NCI-H2081 (cell line): ENCODE measurements around the gene PHACTR1.
"Not testable (repeated sequence)": the region's sequence is repeated elsewhere in the genome, so short reads cannot be mapped to it uniquely, and the experiment has no call there.

ENCODE experiments used
- DNase-seq, 2 experiments: peaks; one replicate each; lab custom pipeline; 2025; lab: John Stamatoyannopoulos, UW

The PHACTR1 gene

GRCh38 chr6:12749531-12750379 is 33.2 kb downstream of the PHACTR1 start:
- DNase-seq: peak; percentile 79 to 89

- DNase-seq: no peak
Observed at GRCh38 chr6:12750416-12750815, 33.8 kb downstream of the PHACTR1 start.

GRCh38 chr6:12751694-12752325 is 35.2 kb downstream of the PHACTR1 start:
- DNase-seq: no peak

GRCh38 chr6:12753036-12753435 is 36.5 kb downstream of the PHACTR1 start:
- no peak for DNase-seq

- no peak for DNase-seq
Observed at GRCh38 chr6:12760226-12760625, 43.7 kb downstream of the PHACTR1 start.

- DNase-seq: no peak
Observed at GRCh38 chr6:12760911-12761310, 44.3 kb downstream of the PHACTR1 start.

GRCh38 chr6:12761376-12762115 is 45.0 kb downstream of the PHACTR1 start:
- no peak for DNase-seq

- not testable (repeated sequence) for DNase-seq
Observed at GRCh38 chr6:12762731-12763434, 46.3 kb downstream of the PHACTR1 start.

- DNase-seq: no peak
Observed at GRCh38 chr6:12766365-12766764, 49.8 kb downstream of the PHACTR1 start.

GRCh38 chr6:12767016-12767415 is 50.4 kb downstream of the PHACTR1 start:
- no peak for DNase-seq

GRCh38 chr6:12769556-12770256 is 53.1 kb downstream of the PHACTR1 start:
- peak in 1 of 2 experiments; percentile 43 for DNase-seq

- peak in 1 of 2 experiments; percentile 10 for DNase-seq
Observed at GRCh38 chr6:12772416-12772815, 55.8 kb downstream of the PHACTR1 start.

- no peak for DNase-seq
Observed at GRCh38 chr6:12776291-12776690, 59.7 kb downstream of the PHACTR1 start.

- DNase-seq: no peak
Observed at GRCh38 chr6:12779772-12780171, 63.2 kb downstream of the PHACTR1 start.

- DNase-seq: no peak
Observed at GRCh38 chr6:12782136-12782535, 65.6 kb downstream of the PHACTR1 start.

GRCh38 chr6:12785301-12785700 is 68.7 kb downstream of the PHACTR1 start:
- DNase-seq: no peak

GRCh38 chr6:12785921-12786320 is 69.4 kb downstream of the PHACTR1 start:
- no peak for DNase-seq

- DNase-seq: no peak
Observed at GRCh38 chr6:12791371-12791770, 74.8 kb downstream of the PHACTR1 start.

- DNase-seq: no peak
Observed at GRCh38 chr6:12798326-12798725, 81.8 kb downstream of the PHACTR1 start.

- no peak for DNase-seq
Observed at GRCh38 chr6:12800120-12800519, 83.6 kb downstream of the PHACTR1 start.

GRCh38 chr6:12801141-12801540 is 84.6 kb downstream of the PHACTR1 start:
- DNase-seq: no peak
